ENCODE measurements around the gene ETDB.

ETDB gene

DNA sequence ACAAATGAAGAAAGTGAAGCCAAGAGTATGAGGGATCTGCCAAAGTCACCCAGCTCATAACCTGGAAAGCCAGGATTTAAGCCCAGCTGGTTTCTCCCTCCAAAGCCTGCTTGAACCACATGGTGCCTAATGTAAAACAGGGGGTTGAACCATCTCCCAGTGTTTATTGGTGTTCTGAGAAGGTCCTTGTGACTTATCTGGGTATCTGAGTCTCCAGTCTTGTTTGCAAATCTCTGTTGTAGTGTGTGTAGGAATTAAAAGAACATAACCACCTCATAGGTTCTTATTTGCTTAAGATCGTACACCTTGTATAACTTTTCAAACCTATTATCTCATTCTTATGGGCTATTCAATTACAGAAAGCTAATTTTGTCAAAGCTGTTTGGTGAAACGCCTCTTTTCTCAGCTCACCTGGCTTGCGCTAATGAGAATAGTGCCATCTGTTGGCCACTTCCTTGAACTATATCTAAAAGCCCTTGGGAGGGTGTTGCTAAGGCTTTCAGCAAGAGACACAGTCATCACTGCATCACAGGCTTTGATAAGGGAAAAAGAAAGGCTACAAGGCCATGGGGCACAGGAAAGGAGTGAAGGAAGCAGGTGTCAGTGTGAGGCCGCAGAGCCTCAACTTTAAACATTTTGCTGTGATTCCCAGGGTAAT lies 34.0 kb downstream of the ETDB start:
- peak; percentile 71 to 75 for DNase-seq (ENCODE audit: low read depth in 2 of 2)

DNA sequence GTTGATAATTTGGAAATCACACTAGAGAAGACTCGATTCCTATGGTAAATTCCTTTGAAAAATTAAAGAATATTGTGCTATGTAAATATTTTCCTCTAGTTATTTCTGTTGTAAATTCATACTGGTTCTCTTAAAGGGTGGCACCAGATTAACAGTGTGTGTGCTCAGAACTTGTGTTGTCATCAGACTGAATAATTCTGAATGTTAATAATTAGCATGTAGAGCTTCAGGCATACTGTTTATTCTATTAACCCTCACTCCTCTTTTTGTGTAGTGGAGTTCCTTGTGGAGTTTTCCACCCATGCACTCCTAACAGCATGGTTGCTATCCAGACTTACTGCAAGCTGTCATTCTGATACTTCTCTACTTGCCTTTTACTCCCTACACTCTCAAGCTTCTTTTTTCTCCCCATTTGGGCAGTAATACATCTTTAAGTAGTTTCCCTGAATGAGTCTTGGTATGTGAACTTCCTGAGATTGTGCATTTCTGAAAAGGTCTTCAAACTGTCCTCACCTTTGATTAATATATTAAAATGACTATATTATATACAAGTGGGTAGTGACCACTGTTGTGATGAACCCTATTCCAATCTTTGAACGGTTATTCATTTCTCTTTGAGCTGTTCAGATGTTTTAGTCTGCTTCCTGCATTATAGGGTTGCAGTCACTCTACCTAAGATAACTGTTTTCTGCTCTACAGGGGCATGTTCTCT lies 38.5 kb downstream of the ETDB start:
- no peak for DNase-seq (ENCODE audit: low read depth in 2 of 2)
- TF ChIP-seq, protein P1, sequence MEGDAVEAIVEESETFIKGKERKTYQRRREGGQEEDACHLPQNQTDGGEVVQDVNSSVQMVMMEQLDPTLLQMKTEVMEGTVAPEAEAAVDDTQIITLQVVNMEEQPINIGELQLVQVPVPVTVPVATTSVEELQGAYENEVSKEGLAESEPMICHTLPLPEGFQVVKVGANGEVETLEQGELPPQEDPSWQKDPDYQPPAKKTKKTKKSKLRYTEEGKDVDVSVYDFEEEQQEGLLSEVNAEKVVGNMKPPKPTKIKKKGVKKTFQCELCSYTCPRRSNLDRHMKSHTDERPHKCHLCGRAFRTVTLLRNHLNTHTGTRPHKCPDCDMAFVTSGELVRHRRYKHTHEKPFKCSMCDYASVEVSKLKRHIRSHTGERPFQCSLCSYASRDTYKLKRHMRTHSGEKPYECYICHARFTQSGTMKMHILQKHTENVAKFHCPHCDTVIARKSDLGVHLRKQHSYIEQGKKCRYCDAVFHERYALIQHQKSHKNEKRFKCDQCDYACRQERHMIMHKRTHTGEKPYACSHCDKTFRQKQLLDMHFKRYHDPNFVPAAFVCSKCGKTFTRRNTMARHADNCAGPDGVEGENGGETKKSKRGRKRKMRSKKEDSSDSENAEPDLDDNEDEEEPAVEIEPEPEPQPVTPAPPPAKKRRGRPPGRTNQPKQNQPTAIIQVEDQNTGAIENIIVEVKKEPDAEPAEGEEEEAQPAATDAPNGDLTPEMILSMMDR (IDR thresholded peaks at IDR 0.05; ENCODE audit: low read depth, low read length): no peak
- no peak overlapping the region for H3K4me3 ChIP-seq (replicated peaks in 1 of 2; ENCODE audit: low read depth in 2 of 2, low read length in 2 of 2)

More for the DNA sequence above, 34.0 kb downstream of the ETDB start:
- no peak overlapping the region for H3K4me3 ChIP-seq (replicated peaks in 1 of 2; ENCODE audit: low read depth in 2 of 2, low read length in 2 of 2)
- TF ChIP-seq, protein P1 (IDR thresholded peaks at IDR 0.05; ENCODE audit: low read depth, low read length): peak; percentile 54
